IPS-18c (cell line): ENCODE measurements around the gene SOX12.
A peak's percentile ranks its signal among the peaks of the same experiment; 100 is the strongest.
"Not testable (repeated sequence)": the region's sequence is repeated elsewhere in the genome, so short reads cannot be mapped to it uniquely, and the experiment has no call there.

Experiments used
- H3K4me3 ChIP-seq: 2 replicates; pipeline ENCODE4 v1.7.0; 2013; ENCODE audit warnings: low read depth, mild to moderate bottlenecking, low read length, moderate library complexity; ENCODE audit not compliant: insufficient read depth
- H3K9me3 ChIP-seq: one replicate; pipeline ENCODE4 v1.6.1; 2013; ENCODE audit warnings: mild to moderate bottlenecking, low read length, moderate library complexity; ENCODE audit not compliant: control insufficient read depth, insufficient read depth

SOX12 gene

GRCh38 chr20:347317-347639 lies 21.9 kb downstream of the SOX12 start:
- peak overlapping the region; percentile 83 for H3K4me3 ChIP-seq
- H3K9me3 ChIP-seq = no peaks in the 10 kb centered on the region

- Histone ChIP-seq H3K9me3 (no peaks in the 10 kb centered on the region), H3K4me3 (peak overlapping the region; percentile 83)
These were observed 22.5 kb downstream of the SOX12 start for GRCh38 chr20:347640-348484.

- no peak overlapping the region for H3K4me3 ChIP-seq
- no peaks in the 10 kb centered on the region for H3K9me3 ChIP-seq
These were observed 23.9 kb downstream of the SOX12 start for GRCh38 chr20:348972-349841.

GRCh38 chr20:353166-353565 lies 27.8 kb downstream of the SOX12 start:
- Histone ChIP-seq H3K9me3 (no peaks in the 10 kb centered on the region), H3K4me3 (no peak overlapping the region)

GRCh38 chr20:354298-354977 lies 29.1 kb downstream of the SOX12 start:
- H3K4me3 ChIP-seq = no peak overlapping the region
- H3K9me3 ChIP-seq = no peaks in the 10 kb centered on the region

- not testable (repeated sequence) for H3K9me3 ChIP-seq
These were observed 30.8 kb downstream of the SOX12 start for GRCh38 chr20:356154-356553.

GRCh38 chr20:356745-357144 lies 31.4 kb downstream of the SOX12 start:
- no peaks in the 10 kb centered on the region for H3K9me3 ChIP-seq
- H3K4me3 ChIP-seq = no peak overlapping the region

More at GRCh38 chr20:356154-356553, 30.8 kb downstream of the SOX12 start:
- H3K4me3 ChIP-seq = not testable (repeated sequence)

GRCh38 chr20:358891-359555 lies 33.7 kb downstream of the SOX12 start:
- Histone ChIP-seq H3K9me3 (no peaks in the 10 kb centered on the region), H3K4me3 (no peak overlapping the region)

GRCh38 chr20:361561-361960 lies 36.2 kb downstream of the SOX12 start:
- H3K4me3 ChIP-seq = no peak overlapping the region
- no peaks in the 10 kb centered on the region for H3K9me3 ChIP-seq

- Histone ChIP-seq H3K9me3 (no peaks in the 10 kb centered on the region), H3K4me3 (no peak overlapping the region)
These were observed 37.2 kb downstream of the SOX12 start for GRCh38 chr20:362271-363254.

GRCh38 chr20:363319-364078 lies 38.1 kb downstream of the SOX12 start:
- Histone ChIP-seq H3K4me3 (no peak overlapping the region), H3K9me3 (no peaks in the 10 kb centered on the region)

- H3K4me3 ChIP-seq = no peak overlapping the region
- H3K9me3 ChIP-seq = no peaks in the 10 kb centered on the region
These were observed 39.8 kb downstream of the SOX12 start for GRCh38 chr20:364905-365794.

- Histone ChIP-seq H3K4me3 (no peak overlapping the region), H3K9me3 (no peaks in the 10 kb centered on the region)
These were observed 40.8 kb downstream of the SOX12 start for GRCh38 chr20:366041-366718.

GRCh38 chr20:366719-367485 lies 41.5 kb downstream of the SOX12 start:
- Histone ChIP-seq H3K4me3 (no peak overlapping the region), H3K9me3 (no peaks in the 10 kb centered on the region)
